Testis (tissue), 3 donors: ENCODE results near the gene ATXN7L3. TPM values are rescaled to one million over a fixed set of nuclear protein-coding genes. Genes with fewer than 3 reads are reported as not detected.

Source experiments
- DNase-seq: peaks from one replicate; pipeline ENCODE4 v3.0.0-alpha.2; 2019
- H3K27ac ChIP-seq, 2 donors: fragments of 200-600 bp; sonication (generic); one replicate each; pipeline ENCODE4 v1.5.1; 2019
- H3K27me3 ChIP-seq: fragments of 200-600 bp; sonication (generic); one replicate; pipeline ENCODE4 v1.5.1; 2019
- H3K36me3 ChIP-seq: fragments of 200-600 bp; sonication (generic); one replicate; pipeline ENCODE4 v1.5.1; 2017; ENCODE audit warnings: low read depth; ENCODE audit errors: missing control alignments
- H3K4me1 ChIP-seq: fragments of 200-600 bp; sonication (generic); one replicate; pipeline ENCODE4 v1.5.1; 2019
- H3K4me3 ChIP-seq, 2 donors: fragments of 200-600 bp; sonication (generic); one replicate each; pipeline ENCODE4 v1.5.1; 2017 to 2019
- H3K9me3 ChIP-seq: fragments of 200-600 bp; sonication (generic); one replicate; pipeline ENCODE4 v1.5.1; 2017
- POLR2A ChIP-seq: fragments of 450-650 bp; IDR thresholded peaks from one replicate; pipeline ENCODE4 v1.6.1; 2017; ENCODE audit warnings: antibody characterized with exemption, mild to moderate bottlenecking, moderate library complexity
- WGBS, 2 donors: methylation state at CpG; one replicate each; pipeline ENCODE4 v1.1.5; 2018; 5-methylcytosine and 5-hydroxymethylcytosine counted together
- intact Hi-C: fragments of 100-400 bp; cut with DNase I; formaldehyde crosslinking; loops from one replicate; pipeline ENCODE4 v1.15.1; 2023; ENCODE audit warnings: low total_unique reads
- polyA plus RNA-seq: library from polyadenylated mRNA; stranded (reverse); fragments of 350-450 nt; fragmentation: Illumina TruSeq; extraction: RNeasy Lipid Tissue Mini Kit (QIAGEN cat#74804); gene quantifications from one replicate; pipeline ENCODE4 v1.2.3, GENCODE V29; 2014; ENCODE audit warnings: low read depth, low replicate concordance; ENCODE audit not compliant: insufficient read depth
- total RNA-seq, 2 donors: library from RNA; depleted of rRNA; stranded (reverse); fragments of >200 nt; gene quantifications; one replicate each; pipeline ENCODE4 v1.2.3, GENCODE V29; 2016
- TF ChIP-seq, protein P1 (sequence below), 3 experiments: fragments of 450-650 bp in 2 of 3; fragments of 200-600 bp in 1 of 3; sonication (generic) in 1 of 3; IDR thresholded peaks; one replicate each; pipeline ENCODE4 v1.5.1; 2016 to 2019; ENCODE audit warnings: antibody characterized with exemption in 3 of 3, mild to moderate bottlenecking in 2 of 3, moderate library complexity in 1 of 3

ATXN7L3 gene
- total and polyA plus RNA-seq, 3 donors from 2014 or later: 76.5 to 101 (median 100) TPM

- intact Hi-C loops: no loop called here
- TF ChIP-seq, protein P1, sequence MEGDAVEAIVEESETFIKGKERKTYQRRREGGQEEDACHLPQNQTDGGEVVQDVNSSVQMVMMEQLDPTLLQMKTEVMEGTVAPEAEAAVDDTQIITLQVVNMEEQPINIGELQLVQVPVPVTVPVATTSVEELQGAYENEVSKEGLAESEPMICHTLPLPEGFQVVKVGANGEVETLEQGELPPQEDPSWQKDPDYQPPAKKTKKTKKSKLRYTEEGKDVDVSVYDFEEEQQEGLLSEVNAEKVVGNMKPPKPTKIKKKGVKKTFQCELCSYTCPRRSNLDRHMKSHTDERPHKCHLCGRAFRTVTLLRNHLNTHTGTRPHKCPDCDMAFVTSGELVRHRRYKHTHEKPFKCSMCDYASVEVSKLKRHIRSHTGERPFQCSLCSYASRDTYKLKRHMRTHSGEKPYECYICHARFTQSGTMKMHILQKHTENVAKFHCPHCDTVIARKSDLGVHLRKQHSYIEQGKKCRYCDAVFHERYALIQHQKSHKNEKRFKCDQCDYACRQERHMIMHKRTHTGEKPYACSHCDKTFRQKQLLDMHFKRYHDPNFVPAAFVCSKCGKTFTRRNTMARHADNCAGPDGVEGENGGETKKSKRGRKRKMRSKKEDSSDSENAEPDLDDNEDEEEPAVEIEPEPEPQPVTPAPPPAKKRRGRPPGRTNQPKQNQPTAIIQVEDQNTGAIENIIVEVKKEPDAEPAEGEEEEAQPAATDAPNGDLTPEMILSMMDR (IDR thresholded peaks at IDR 0.05): peak; percentile 29 to 50 (median 35)
- TF ChIP-seq POLR2A: no peak
- 1% methylated on average over 32 to 37 of the region's 89 CpGs for WGBS, 2 donors
- no peaks in the 10 kb centered on the region for H3K9me3 ChIP-seq
- peak; percentile 89 for DNase-seq
- H3K27me3 ChIP-seq: no peaks in the 10 kb centered on the region
- peaks cover 26% of the 10 kb centered on the region for H3K4me1 ChIP-seq
- peak overlapping the region; percentile 65 to 99 for H3K27ac ChIP-seq
- no peaks in the 10 kb centered on the region for H3K36me3 ChIP-seq
- peak overlapping the region; percentile 78 to 93 for H3K4me3 ChIP-seq
Observed at GRCh38 chr17:44218344-44219107, 18.8 kb upstream of the ATXN7L3 start.

GRCh38 chr17:44217738-44218343 lies 18.2 kb upstream of the ATXN7L3 start:
- intact Hi-C loops: no loop called here
- no peaks in the 10 kb centered on the region for H3K27me3 ChIP-seq
- 3% methylated on average over 10 of the region's 10 CpGs; no CpG with 5 or more reads in 1 of the 2 donors for WGBS, 2 donors
- peaks cover 25% of the 10 kb centered on the region for H3K4me1 ChIP-seq
- H3K4me3 ChIP-seq: peak overlapping the region; percentile 78 to 93
- H3K9me3 ChIP-seq: no peaks in the 10 kb centered on the region
- no peaks in the 10 kb centered on the region for H3K36me3 ChIP-seq
- DNase-seq: no peak
- H3K27ac ChIP-seq: peak overlapping the region; percentile 56 to 99
- TF ChIP-seq, protein P1 (IDR thresholded peaks at IDR 0.05): no peak
- TF ChIP-seq POLR2A: no peak

- H3K36me3 ChIP-seq: no peaks in the 10 kb centered on the region
- intact Hi-C loops: no loop called here
- DNase-seq: no peak
Observed at GRCh38 chr17:44216694-44217093, 17.0 kb upstream of the ATXN7L3 start.

GRCh38 chr17:44216173-44216572 lies 16.5 kb upstream of the ATXN7L3 start:
- H3K4me1 ChIP-seq: peaks cover 27% of the 10 kb centered on the region
- no peak for TF ChIP-seq POLR2A
- TF ChIP-seq, protein P1 (IDR thresholded peaks at IDR 0.05): no peak
- no peak overlapping the region for H3K4me3 ChIP-seq
- H3K27ac ChIP-seq: no peak overlapping the region
- no peaks in the 10 kb centered on the region for H3K36me3 ChIP-seq
- WGBS, 2 donors: 78 to 89% methylated on average over 5 of the region's 5 CpGs
- no peaks in the 10 kb centered on the region for H3K9me3 ChIP-seq
- DNase-seq: no peak
- intact Hi-C loops: no loop called here
- no peaks in the 10 kb centered on the region for H3K27me3 ChIP-seq

More at GRCh38 chr17:44216694-44217093, 17.0 kb upstream of the ATXN7L3 start:
- Histone ChIP-seq H3K27me3 (no peaks in the 10 kb centered on the region), H3K9me3 (no peaks in the 10 kb centered on the region), H3K4me3 (no peak overlapping the region), H3K4me1 (peaks cover 23% of the 10 kb centered on the region), H3K27ac (no peak overlapping the region)
- 73 to 75% methylated on average over 5 of the region's 5 CpGs for WGBS, 2 donors
- TF ChIP-seq, protein P1 (IDR thresholded peaks at IDR 0.05): no peak
- no peak for TF ChIP-seq POLR2A
